GM18907 (cell line): ENCODE measurements around the gene RNF225.
"Not testable (repeated sequence)": the region's sequence is repeated elsewhere in the genome, so short reads cannot be mapped to it uniquely, and the experiment has no call there.

Experiments
- ATAC-seq: cut with Tn5 transposase; IDR thresholded peaks from one replicate; pipeline ENCODE4 v1.9.1; 2021; ENCODE audit warnings: mild to moderate bottlenecking, moderate library complexity; ENCODE audit not compliant: unreplicated experiment

The RNF225 gene

DNA sequence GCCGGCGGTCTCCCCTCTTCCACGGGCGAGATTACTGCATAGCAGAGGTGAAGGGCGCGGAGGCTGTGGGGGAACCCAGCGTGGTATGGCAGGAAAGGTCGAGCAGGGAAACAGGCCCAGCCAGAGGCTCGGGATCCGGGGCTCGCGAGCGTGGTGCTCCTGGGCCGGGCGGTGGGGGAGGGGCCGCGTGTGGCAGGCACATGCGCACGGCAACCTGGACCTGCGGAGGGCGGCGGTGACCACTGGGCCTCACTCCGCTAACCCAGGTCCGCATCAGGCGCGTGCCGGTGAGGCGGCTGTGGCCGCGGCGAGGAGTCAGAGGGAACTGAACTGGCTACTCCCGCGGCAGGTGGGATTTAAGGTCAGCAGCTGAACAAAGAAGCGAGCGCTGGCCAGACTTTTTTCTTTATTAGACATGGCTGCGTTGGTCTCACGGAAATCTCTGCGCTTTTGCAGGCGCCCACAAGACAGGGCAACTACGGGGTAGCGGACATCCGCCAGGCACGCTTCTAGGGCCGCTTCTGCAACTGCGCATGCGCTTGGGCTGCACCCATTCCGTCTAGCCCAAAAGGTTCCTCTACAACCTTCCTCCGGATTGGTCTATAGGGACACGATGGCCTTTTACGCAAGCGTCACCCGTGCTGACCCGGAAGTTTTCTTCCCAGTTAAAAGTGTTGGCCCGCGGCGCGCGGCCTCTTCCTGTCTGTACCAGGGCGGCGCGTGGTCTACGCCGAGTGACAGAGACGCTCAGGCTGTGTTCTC, 8.7 kb upstream of the RNF225 start, which contains the start of gene RPS5:
TSS of gene RPS5 (plus strand) at position 694 of the 762 bp plus-strand sequence. CDS start 869 bp downstream, outside the sequence.
- peak; percentile 83 for ATAC-seq

DNA sequence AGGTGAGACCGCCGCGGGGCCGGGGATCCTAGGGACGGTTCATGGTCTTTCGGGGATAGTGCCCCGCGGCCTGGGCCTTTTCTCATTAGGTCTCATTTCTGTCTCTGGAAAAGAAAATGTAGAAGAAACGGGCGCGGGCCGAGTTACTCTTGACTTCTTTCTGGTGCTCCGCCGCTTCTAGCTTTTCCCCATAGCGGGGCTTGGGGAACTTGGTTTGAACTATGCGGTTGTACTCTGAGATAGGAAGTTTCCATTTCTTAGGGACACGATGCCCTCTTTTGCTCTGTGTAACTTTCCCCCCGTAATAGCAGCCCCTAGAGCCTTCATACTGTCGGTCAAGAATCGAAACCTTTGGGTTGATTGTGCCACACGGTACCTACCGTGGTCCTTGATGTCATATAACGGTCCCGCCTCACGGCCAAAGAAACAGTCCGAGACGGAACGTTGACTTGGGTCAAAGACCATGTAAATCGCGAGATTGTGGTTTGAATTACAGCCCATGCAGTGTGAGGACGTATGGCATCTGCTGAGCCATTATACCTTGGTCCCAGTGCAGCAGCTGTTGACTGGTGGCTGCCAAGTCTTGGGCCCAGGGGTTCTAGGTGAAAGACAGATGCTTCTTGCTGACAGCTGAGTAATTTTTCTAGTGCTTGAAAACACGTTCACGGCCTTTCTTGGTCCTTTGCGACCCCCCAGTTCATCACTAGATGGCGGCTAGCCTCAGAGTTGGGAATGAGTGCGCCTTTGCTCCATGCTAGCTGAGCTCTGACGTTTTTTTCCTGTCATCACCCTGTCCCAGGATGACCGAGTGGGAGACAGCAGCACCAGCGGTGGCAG, 7.9 kb upstream of the RNF225 start:
- ATAC-seq = no peak

DNA sequence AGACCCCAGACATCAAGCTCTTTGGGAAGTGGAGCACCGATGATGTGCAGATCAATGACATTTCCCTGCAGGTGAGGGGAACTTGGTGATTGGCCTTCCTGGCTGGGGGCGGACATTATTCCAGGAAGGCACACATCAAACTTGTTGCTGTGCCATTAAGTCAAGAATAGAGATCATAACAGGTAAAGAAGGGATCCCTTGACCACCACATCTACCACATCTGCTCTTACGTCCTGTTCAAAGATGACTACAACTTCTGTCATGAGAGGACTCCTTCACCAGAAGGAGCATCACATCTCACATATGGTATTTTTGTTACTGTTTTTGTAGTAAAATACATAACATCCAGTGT, 7.3 kb upstream of the RNF225 start:
- ATAC-seq = no peak

GRCh38 chr19:58392945-58393724, 2.3 kb upstream of the RNF225 start:
- ATAC-seq = no peak

DNA sequence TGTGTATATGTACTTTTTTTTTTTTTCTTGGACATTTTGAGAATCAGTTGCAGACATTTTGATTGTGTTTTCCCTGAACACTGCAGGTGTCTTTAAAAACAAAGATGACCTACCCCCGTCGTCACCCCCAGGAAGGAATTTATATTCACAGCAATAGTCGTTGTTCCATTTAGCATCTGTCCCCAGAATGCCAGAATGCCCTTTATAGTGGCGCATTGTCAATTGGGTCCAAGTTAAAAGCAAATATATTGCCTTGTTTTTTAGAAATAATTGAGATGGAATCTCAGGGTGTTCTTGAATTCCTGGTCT, 1.8 kb upstream of the RNF225 start:
- ATAC-seq = no peak

- ATAC-seq = no peak
Observed at GRCh38 chr19:58394821-58395219, 636 bp upstream of the RNF225 start.

DNA sequence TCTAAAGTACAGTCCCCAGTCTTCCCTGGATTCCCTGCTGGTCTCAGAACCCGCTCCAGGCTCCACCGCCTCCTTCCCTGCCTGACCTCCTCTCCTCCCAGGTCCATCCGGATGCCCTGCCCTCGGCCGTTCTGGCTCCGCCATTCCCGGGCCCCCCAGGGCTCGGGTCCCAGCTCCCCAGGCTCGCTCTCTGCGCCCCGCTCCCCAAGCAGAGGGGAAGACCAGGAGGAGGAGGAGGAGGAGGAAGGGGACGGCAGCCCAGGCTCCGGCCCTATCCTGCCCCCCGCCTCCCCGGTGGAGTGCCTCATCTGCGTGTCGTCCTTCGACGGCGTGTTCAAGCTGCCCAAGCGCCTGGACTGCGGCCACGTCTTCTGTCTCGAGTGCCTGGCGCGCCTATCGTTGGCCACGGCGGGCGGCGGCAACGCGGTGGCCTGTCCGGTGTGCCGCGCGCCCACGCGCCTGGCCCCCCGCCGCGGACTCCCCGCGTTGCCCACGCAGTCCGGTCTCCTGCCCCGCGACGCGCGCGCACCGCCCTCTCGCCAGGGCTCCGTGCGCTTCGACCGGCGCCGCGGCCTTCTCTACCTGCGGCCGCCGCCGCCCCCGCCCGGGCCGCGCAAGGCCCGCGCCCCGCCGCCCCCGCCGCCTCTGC, 647 bp downstream of the RNF225 start:
- no peak for ATAC-seq

DNA sequence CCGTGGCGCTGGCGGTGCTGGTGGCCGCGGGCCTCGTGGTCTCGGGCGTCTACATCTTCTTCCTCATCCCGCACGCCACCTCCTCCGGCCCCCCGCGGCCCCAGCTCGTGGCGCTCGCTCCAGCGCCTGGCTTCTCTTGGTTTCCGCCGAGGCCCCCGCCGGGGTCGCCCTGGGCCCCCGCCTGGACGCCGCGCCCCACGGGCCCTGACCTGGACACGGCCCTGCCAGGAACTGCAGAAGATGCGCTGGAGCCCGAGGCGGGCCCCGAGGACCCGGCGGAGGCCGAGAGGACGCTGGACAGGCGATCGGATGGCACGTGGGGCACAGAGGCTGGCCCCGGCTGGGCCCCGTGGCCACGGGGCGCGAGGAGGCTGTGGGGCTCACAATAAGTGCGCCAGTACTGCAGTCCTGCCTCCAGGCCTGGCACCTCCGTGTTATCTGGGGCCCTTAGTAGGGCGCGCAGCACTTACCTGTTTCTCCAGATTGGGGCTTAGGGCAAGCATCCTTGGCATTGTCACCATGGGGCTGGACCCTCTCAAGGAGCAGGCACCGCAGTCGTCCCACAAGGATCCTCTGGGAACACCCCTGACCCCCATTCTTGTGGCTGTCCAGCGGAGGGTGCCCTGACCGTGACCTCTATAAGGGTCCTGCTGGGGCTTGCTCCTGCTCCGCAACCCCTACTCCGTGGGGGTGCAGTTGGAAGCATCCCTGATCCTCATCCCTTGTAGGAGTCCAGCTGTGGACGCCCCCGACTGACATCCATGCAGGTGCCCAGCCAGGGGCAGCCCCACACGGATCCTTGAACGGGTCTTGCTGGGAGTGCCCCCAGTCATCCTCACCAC, 1.5 kb downstream of the RNF225 start:
- ATAC-seq = no peak

GRCh38 chr19:58397533-58398037, 2.1 kb downstream of the RNF225 start:
- no peak for ATAC-seq

- ATAC-seq = no peak
Observed at GRCh38 chr19:58398087-58398486, 2.6 kb downstream of the RNF225 start.

GRCh38 chr19:58398545-58398944, 3.1 kb downstream of the RNF225 start:
- no peak for ATAC-seq

GRCh38 chr19:58399903-58400302, 4.4 kb downstream of the RNF225 start:
- no peak for ATAC-seq

DNA sequence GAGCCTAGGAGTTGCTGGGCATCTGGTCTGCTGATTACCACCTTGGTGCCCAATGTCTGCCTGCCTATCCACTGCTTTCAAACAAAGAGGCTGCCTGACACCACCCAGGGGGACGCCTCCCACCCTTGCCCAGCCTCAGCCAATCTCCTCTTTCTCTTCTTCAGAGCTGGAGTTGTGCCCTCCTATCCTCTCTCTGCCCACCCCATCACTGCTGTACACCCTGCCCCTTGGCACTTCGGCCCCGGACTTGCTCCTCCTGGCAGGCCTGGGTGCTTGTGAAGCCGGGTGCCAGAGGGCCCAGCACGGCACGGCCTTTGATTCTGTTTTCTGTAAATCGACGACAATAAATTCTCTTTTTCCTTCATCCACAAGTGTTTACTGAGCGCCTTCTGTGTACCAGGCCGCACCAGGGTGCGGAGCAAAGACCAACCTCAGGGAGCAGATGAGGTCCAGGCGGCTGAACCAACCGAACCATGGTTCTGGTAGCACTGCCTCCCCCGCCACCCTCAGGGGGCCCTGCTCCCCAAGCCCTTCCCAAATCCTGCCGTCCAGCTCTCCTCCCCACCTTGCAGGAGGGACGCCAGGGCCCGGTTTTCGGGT, 5.0 kb downstream of the RNF225 start:
- ATAC-seq = no peak

- ATAC-seq = peak; percentile 98
Observed at GRCh38 chr19:58400916-58401839, 5.7 kb downstream of the RNF225 start.

DNA sequence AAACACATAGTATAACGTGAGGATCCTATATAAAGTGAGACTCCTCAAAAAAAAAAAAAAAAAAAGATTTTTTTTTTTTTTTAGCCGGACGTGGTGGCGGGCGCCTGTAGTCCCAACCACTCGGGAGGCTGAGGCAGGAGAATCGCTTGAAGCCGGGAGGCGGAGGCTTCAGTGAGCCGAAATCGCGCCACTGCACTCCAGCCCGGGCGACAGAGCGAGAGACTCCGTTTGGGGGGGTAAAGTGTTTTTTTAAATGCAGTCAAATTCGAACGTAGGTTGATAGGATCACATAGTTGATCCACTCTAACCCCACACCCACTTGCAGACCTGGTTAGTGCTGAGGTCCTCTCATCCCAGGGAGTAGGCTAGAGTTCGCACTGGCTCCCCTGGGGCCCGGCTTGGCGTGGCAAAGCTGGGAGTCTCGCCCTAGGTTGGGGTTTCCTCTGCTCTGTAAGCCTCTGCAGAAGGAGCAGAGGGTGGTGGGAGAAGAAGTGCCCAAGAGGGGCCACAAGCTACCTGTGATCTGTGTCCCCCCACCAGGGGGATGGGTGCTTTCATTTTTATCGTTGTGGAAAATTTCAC, 6.5 kb downstream of the RNF225 start:
- ATAC-seq = no peak

- ATAC-seq = not testable (repeated sequence)
Observed at GRCh38 chr19:58403920-58404478, 8.5 kb downstream of the RNF225 start.

GRCh38 chr19:58406818-58407657, 11.6 kb downstream of the RNF225 start:
- no peak for ATAC-seq
